GM23248 (cell line): ENCODE results near the gene POLR1A. TPM values are rescaled to one million over a fixed set of nuclear protein-coding genes. Genes with fewer than 3 reads are reported as not detected.
A peak's percentile ranks its signal among the peaks of the same experiment; 100 is the strongest.

Source experiments
- DNase-seq: peaks from one replicate; pipeline ENCODE4 v3.0.0-alpha.2; 2015
- H2AFZ ChIP-seq: fragments of 200-600 bp; sonication (generic); 2 replicates; pipeline ENCODE4 v1.6.1; 2016; ENCODE audit warnings: antibody characterized with exemption
- H3F3A ChIP-seq: fragments of 200-600 bp; sonication (generic); 2 replicates; pipeline ENCODE4 v1.6.1; 2016; ENCODE audit warnings: mild to moderate bottlenecking, antibody characterized with exemption, mixed run types; ENCODE audit not compliant: insufficient read depth
- H3K27ac ChIP-seq: fragments of 200-600 bp; sonication (generic); 2 replicates; pipeline ENCODE4 v1.5.1; 2016; ENCODE audit warnings: mild to moderate bottlenecking
- H3K27me3 ChIP-seq: fragments of 200-600 bp; sonication (generic); replicated peaks from 2 replicates; pipeline ENCODE4 v1.6.1; 2016; ENCODE audit warnings: mild to moderate bottlenecking; ENCODE audit not compliant: insufficient read depth
- H3K36me3 ChIP-seq: fragments of 200-600 bp; sonication (generic); 2 replicates; pipeline ENCODE4 v1.6.1; 2016; ENCODE audit warnings: low read depth, mild to moderate bottlenecking
- H3K4me1 ChIP-seq: fragments of 200-600 bp; sonication (generic); 2 replicates; pipeline ENCODE4 v1.6.1; 2016; ENCODE audit warnings: mild to moderate bottlenecking; ENCODE audit not compliant: insufficient read depth
- H3K4me2 ChIP-seq: fragments of 200-600 bp; sonication (generic); one replicate; pipeline ENCODE4 v1.6.1; 2016; ENCODE audit warnings: mild to moderate bottlenecking; ENCODE audit not compliant: unreplicated experiment
- H3K4me3 ChIP-seq: fragments of 200-600 bp; sonication (generic); 2 replicates; pipeline ENCODE4 v1.5.1; 2016; ENCODE audit warnings: mild to moderate bottlenecking
- H3K79me2 ChIP-seq: fragments of 200-600 bp; sonication (generic); 2 replicates; pipeline ENCODE4 v1.6.1; 2016; ENCODE audit warnings: mild to moderate bottlenecking; ENCODE audit not compliant: insufficient read depth
- H3K9ac ChIP-seq: fragments of 200-600 bp; sonication (generic); 2 replicates; pipeline ENCODE4 v1.6.1; 2016; ENCODE audit warnings: mild to moderate bottlenecking
- H3K9me2 ChIP-seq: fragments of 200-600 bp; sonication (generic); 2 replicates; pipeline ENCODE4 v1.6.1; 2016; ENCODE audit warnings: mixed run types, mild to moderate bottlenecking, moderate library complexity; ENCODE audit not compliant: insufficient read depth
- H3K9me3 ChIP-seq: fragments of 200-600 bp; sonication (generic); one replicate; pipeline ENCODE4 v1.6.1; 2017; ENCODE audit warnings: low read depth
- H4K20me1 ChIP-seq: fragments of 200-600 bp; sonication (generic); 2 replicates; pipeline ENCODE4 v1.6.0; 2016; ENCODE audit not compliant: insufficient read depth
- EZH2 ChIP-seq: fragments of 200-600 bp; sonication (generic); IDR thresholded peaks from 2 replicates; pipeline ENCODE4 v1.6.1; 2018; ENCODE audit warnings: antibody characterized with exemption, mild to moderate bottlenecking; ENCODE audit not compliant: insufficient read depth, poor library complexity, severe bottlenecking
- EZH2phosphoT487 ChIP-seq: fragments of 200-600 bp; sonication (generic); IDR thresholded peaks from 2 replicates; pipeline ENCODE4 v1.6.1; 2018; ENCODE audit warnings: antibody characterized with exemption, moderate library complexity, mild to moderate bottlenecking, low read depth; ENCODE audit not compliant: insufficient read depth
- WGBS, 2 experiments: methylation state at CpG; one replicate each; pipeline ENCODE4 v1.1.6; 2015 to 2017; ENCODE audit warnings: low lambda C conversion rate in 2 of 2, low coverage in 1 of 2; ENCODE audit errors: missing lambda C conversion rate in 2 of 2; 5-methylcytosine and 5-hydroxymethylcytosine counted together
- in situ Hi-C: fragments of 300-500 bp; cut with MboI; formaldehyde crosslinking; loops from 2 replicates; pipeline ENCODE4 v1.15.0; 2020
- polyA plus RNA-seq: library from polyadenylated mRNA; unstranded; fragments of >200 nt; fragmentation: Nextera tagmentation; extraction: Ambion mirVana; gene quantifications from 2 replicates; pipeline ENCODE4 v1.2.1, GENCODE V29; 2016
- total RNA-seq: library from RNA; depleted of rRNA; stranded (reverse); fragments of >200 nt; shearing (Covaris generic); gene quantifications from 2 replicates; pipeline ENCODE4 v1.2.3, GENCODE V29; 2014

Gene POLR1A
- total and polyA plus RNA-seq, 2 experiments from 2014 or later = 8.9 to 13.0 TPM

DNA sequence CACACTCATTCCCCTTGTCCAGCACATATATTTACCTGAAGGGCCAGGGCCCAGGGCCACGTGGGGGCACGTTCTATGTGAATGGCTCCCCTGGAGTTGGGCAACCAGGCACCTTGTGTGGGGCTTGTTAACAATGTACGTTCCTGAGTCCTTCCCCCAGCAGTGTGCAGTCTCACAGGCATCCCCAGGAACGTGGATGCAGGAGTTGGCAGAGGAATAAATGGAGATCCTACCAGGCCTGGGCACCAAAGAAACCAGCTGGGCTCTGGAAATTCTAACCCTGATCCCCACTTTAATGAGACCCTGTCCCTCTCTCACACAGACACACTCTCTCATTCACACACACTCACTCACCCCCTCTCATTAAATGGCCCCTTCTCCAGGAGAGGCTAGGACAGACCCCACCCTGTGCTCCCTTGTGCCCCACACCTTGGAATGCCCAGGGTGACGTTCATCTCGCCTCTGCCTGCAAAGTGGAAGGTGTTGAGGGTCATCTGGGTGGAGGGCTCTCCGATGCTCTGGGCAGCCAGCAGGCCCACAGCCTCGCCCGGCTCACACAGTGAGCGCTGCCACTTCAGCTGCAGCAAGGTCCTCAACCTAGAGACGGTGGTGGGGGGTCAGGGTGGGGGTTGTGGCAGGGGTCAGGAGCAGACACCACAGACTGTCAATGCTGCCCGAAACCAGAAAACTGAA is 65.6 kb downstream of the POLR1A start:
- Histone ChIP-seq H3K27me3 (no peaks in the 10 kb centered on the region), H3K79me2 (no peaks in the 10 kb centered on the region), H2AFZ (no peak overlapping the region), H3K9me3 (no peaks in the 10 kb centered on the region), H3K4me3 (no peak overlapping the region), H3K9ac (no peak overlapping the region), H3K4me1 (peaks cover 36% of the 10 kb centered on the region), H3K4me2 (no peak overlapping the region), H3F3A (peaks cover 25% of the 10 kb centered on the region), H3K9me2 (no peaks in the 10 kb centered on the region), H4K20me1 (no peaks in the 10 kb centered on the region), H3K36me3 (peaks cover 24% of the 10 kb centered on the region; the same call in 1 of the 2 replicates), H3K27ac (no peak overlapping the region)
- no peak for TF ChIP-seq EZH2phosphoT487
- TF ChIP-seq EZH2 = no peak
- in situ Hi-C loops = no loop called here
- 98% methylated on average over 12 of the region's 12 CpGs for WGBS, 2 experiments
- DNase-seq = no peak

DNA sequence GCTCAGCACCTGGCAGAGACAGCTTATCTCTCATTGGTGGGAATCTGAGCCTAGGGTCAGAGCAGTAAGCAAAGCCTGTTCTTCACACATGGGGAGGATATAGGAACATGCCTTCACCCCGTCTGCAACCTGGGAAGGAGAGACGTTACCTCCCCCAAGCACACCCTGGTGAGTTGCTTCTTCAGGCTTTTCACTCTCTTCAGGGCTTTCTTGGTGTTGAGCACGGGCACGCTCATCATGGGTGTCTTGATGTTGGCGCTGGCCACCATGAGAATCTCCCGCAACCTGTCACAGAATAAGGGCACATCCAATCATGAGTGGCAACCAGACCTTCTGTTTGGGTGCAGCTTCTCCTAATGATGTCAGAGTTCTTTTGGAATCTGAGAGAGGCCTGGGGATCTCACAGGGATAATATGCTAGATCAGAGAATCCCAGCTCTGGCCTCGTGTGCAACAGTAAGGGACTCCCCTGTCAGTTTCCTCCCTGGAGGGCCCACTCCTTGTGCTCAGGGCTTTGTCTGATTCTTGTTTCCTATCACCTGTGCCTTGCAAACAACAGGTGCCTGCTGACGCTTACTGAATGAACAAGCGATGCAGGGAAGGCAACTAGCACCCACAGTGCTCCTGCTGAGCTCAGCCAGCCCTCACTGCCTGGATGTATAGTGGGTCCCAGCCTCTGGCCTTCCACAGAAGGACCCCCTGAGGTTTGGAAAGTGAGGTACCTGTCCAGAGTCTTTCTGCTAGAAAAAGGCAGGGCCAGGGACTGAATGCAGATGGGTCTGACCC is 66.3 kb downstream of the POLR1A start:
- Histone ChIP-seq H2AFZ (no peak overlapping the region), H3F3A (peaks cover 25% of the 10 kb centered on the region), H3K27ac (no peak overlapping the region), H4K20me1 (no peaks in the 10 kb centered on the region), H3K9me3 (no peaks in the 10 kb centered on the region), H3K4me3 (no peak overlapping the region), H3K9ac (no peak overlapping the region), H3K79me2 (no peaks in the 10 kb centered on the region), H3K4me1 (peaks cover 36% of the 10 kb centered on the region), H3K36me3 (peaks cover 24% of the 10 kb centered on the region; the same call in 1 of the 2 replicates), H3K27me3 (no peaks in the 10 kb centered on the region), H3K9me2 (no peaks in the 10 kb centered on the region), H3K4me2 (no peak overlapping the region)
- in situ Hi-C loops = no loop called here
- DNase-seq = no peak
- 98 to 99% methylated on average over 9 of the region's 9 CpGs for WGBS, 2 experiments
- no peak for TF ChIP-seq EZH2
- no peak for TF ChIP-seq EZH2phosphoT487

DNA sequence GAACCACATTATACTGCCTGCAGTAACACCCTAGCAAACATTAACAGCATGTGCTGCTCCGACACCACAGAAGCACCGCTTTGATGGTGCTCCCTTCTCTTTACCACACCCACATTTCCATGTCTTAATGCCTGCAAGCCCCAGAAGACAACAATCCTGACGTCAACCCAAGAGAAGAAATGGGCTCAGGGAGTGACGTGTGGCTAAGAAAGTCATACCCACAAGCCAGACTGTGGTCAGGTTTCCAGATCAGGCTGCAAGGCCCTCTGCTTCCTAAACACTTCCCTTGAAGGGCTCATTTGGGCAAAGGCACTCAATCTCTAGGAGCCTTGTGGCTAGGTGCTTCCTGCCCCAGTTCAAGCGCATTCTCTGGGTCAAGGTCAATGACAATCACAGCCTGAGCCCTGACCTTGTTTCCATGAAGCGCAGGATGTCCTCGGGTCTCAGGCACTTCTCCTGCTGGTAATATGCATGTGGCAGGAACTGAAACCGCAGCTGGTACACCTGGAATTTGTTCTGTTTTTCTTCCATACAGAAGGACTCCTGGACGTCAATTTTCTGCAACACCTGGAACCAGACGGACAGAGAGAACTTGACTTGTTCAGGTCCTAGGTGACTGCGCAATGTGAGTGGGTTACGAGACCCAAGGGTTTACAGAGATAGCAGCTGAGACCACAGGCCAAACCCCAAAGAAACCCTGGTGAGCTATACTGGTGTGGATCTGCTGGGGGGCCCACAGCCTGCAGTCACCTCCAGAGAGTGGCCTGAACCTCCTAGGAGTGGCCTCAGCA is 67.2 kb downstream of the POLR1A start:
- 67 to 69% methylated on average over 12 of the region's 12 CpGs for WGBS, 2 experiments
- peak overlapping the region; percentile 78 for H3K27ac ChIP-seq
- DNase-seq = peak; percentile 82

DNA sequence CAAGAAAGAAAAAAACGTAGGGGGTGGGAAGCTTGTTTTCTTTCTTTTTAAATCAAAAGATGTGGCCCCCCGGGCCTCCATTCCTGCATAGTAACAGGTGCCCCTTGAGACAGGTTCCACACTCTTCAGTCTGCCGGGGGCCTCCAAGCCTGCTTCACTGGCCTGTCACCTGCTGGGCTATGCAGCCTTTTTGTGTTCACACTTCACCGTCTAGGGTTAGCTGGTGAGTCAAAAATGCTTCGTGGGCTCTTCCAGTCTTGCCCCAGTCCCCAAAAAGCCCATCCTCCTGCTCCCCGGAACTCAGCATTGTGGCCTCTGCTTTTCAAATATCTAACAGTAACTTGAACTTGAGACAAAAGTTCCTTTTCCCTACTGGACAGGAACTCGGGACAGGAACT is 67.9 kb downstream of the POLR1A start:
- H3K27ac ChIP-seq = peak overlapping the region; percentile 78
- no peaks in the 10 kb centered on the region for H3K79me2 ChIP-seq
- H3K9me2 ChIP-seq = no peaks in the 10 kb centered on the region
- H3K36me3 ChIP-seq = peaks cover 21% of the 10 kb centered on the region; the same call in 1 of the 2 replicates
- peak overlapping the region; percentile 25 for H3K4me2 ChIP-seq
- in situ Hi-C loops = no loop called here
- H3K27me3 ChIP-seq = no peaks in the 10 kb centered on the region
- no peak overlapping the region for H2AFZ ChIP-seq
- H4K20me1 ChIP-seq = no peaks in the 10 kb centered on the region
- no peaks in the 10 kb centered on the region for H3K9me3 ChIP-seq
- H3K4me3 ChIP-seq = no peak overlapping the region
- H3K9ac ChIP-seq = peak overlapping the region; percentile 23
- peaks cover 25% of the 10 kb centered on the region for H3F3A ChIP-seq
- TF ChIP-seq EZH2 = no peak
- TF ChIP-seq EZH2phosphoT487 = no peak
- DNase-seq = peak; percentile 30
- WGBS, 2 experiments = 43 to 46% methylated on average over 7 of the region's 7 CpGs
- H3K4me1 ChIP-seq = peaks cover 36% of the 10 kb centered on the region

More for the DNA sequence above, 67.2 kb downstream of the POLR1A start:
- no peak overlapping the region for H2AFZ ChIP-seq
- H3K36me3 ChIP-seq = peaks cover 28% of the 10 kb centered on the region; the same call in 1 of the 2 replicates
- no peak for TF ChIP-seq EZH2phosphoT487
- no peak for TF ChIP-seq EZH2
- H3K27me3 ChIP-seq = no peaks in the 10 kb centered on the region
- no peaks in the 10 kb centered on the region for H3K79me2 ChIP-seq
- H3F3A ChIP-seq = peaks cover 25% of the 10 kb centered on the region
- H3K4me1 ChIP-seq = peaks cover 36% of the 10 kb centered on the region
- no peaks in the 10 kb centered on the region for H3K9me3 ChIP-seq
- H3K9ac ChIP-seq = no peak overlapping the region; the same call in 1 of the 2 replicates
- H3K4me2 ChIP-seq = no peak overlapping the region
- no peaks in the 10 kb centered on the region for H4K20me1 ChIP-seq
- in situ Hi-C loops = no loop called here
- no peaks in the 10 kb centered on the region for H3K9me2 ChIP-seq
- H3K4me3 ChIP-seq = no peak overlapping the region
